ENCODE data around the gene SCN3A. TPM values are rescaled to one million over a fixed set of nuclear protein-coding genes. Genes with fewer than 3 reads are reported as not detected.

The SCN3A gene
- total and polyA plus RNA-seq, 9 of the 15 experiments (the other 6 are each of a cell fraction or from before 2014, with no cell fraction given) = not detected

DNA sequence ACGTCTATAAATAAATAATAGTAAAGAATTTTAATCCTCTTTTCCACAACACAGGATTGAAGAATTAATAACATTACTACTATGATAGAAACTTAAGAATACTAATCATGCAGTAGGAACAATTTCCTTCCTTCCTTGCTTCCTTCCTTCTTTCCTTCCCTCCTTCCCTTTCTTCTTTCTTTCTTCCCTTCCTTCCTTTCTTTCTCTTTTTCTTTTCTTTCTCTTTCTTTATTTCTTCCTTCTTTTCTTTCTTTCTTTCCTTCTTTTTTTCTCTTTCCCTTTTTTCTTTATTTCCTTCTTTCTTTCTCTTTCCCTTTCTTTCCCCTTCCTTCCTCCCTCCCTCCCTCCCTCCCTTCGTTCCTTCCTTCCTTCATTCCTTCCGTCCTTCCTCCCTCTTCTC is 77.6 kb downstream of the SCN3A start (continued):
- TF ChIP-seq ZNF695 (CRISPR knock-in tag; IDR thresholded peaks at IDR 0.05) (no peak), U2AF1 (optimal IDR thresholded peaks at IDR 0.05; ENCODE audit: low read depth, low read length) (peak; percentile 41), ZNF76 (CRISPR knock-in tag; IDR thresholded peaks at IDR 0.05; ENCODE audit: borderline replicate concordance) (no peak), BRD4 (IDR thresholded peaks at IDR 0.05) (no peak), ZNF121 (CRISPR knock-in tag; conservative IDR thresholded peaks at IDR 0.05) (no peak)
- TF ChIP-seq, protein P1, sequence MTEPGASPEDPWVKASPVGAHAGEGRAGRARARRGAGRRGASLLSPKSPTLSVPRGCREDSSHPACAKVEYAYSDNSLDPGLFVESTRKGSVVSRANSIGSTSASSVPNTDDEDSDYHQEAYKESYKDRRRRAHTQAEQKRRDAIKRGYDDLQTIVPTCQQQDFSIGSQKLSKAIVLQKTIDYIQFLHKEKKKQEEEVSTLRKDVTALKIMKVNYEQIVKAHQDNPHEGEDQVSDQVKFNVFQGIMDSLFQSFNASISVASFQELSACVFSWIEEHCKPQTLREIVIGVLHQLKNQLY (CRISPR knock-in tag; conservative IDR thresholded peaks at IDR 0.05) = no peak

DNA sequence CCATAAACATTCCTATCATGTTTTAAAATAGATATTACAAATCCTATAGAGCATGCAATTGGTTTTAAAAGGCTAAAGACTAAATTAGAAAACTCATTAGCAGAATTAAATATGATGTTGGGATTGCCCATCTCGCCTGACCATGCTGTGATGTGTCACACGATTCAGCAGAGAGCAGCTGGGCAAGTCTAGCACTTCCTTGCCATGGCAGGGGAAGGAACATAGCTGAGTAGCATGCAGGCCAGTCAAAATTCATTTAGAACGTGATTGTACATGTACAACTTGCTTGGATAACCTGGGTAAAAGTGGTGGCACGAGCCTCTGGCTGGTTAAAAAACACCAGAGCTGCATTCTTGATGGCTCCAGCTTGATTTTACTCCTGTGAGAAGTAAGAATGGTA is 81.3 kb downstream of the SCN3A start:
- no peaks in the 10 kb centered on the region for H3K27me3 ChIP-seq (ENCODE audit: control insufficient read depth in 2 of 2, insufficient read depth in 2 of 2, low read length in 2 of 2)
- H3K4me1 ChIP-seq (replicated peaks in 1 of 2; ENCODE audit: control insufficient read depth in 2 of 2, insufficient read depth in 2 of 2, low read length in 2 of 2) = no peaks in the 10 kb centered on the region
- H3K9me3 ChIP-seq (replicated peaks; ENCODE audit: control insufficient read depth, insufficient read depth, low read depth, low read length) = no peaks in the 10 kb centered on the region
- no TSS peak for BruUV-seq (replicated peaks)
- no peaks in the 10 kb centered on the region for H3K36me3 ChIP-seq (ENCODE audit: control insufficient read depth, insufficient read depth, low read length)
- H4K20me1 ChIP-seq (replicated peaks; ENCODE audit: control insufficient read depth, insufficient read depth, low read length) = no peaks in the 10 kb centered on the region
- in situ Hi-C loops (cut with MboI) (no loop called here), intact Hi-C loops (cut with micrococcal nuclease) (no loop called here)
- ATAC-seq (no peak), DNase-seq (ENCODE audit: extremely low read depth in 1 of 4, low spot score in 3 of 4) (no peak), FAIRE-seq (no peak)
- POLR2A ChIA-PET = no interaction called here
- CTCF ChIA-PET (ENCODE audit: low intra/inter-chr PET ratio) = no interaction called here
- H3K9me1 ChIP-seq (ENCODE audit: control insufficient read depth, insufficient read depth, low read length) = no peaks in the 10 kb centered on the region
- no peak overlapping the region for H3K27ac ChIP-seq (ENCODE audit: extremely low read depth, low read depth, low read length)
- WGBS (ENCODE audit: insufficient coverage, low coverage, missing lambda C conversion rate) = 2% methylated on average over 4 of the region's 4 CpGs
- H3K79me2 ChIP-seq (ENCODE audit: control insufficient read depth, insufficient read depth, low read length) = no peaks in the 10 kb centered on the region
- H3K4me3 ChIP-seq = no peak overlapping the region
- H3K4me2 ChIP-seq (ENCODE audit: insufficient read depth, low read length) = no peak overlapping the region
- H3K9ac ChIP-seq (ENCODE audit: insufficient read depth in 1 of 2, low read depth in 2 of 2, low read length in 2 of 2) = no peak overlapping the region
- H2AFZ ChIP-seq (ENCODE audit: low read depth, low read length) = no peak overlapping the region
- TF ChIP-seq CREM (IDR thresholded peaks at IDR 0.05; ENCODE audit: low read depth) (no peak), CREBBP (IDR thresholded peaks at IDR 0.05; ENCODE audit: low read depth, low read length) (no peak), CSDE1 (IDR thresholded peaks at IDR 0.05) (no peak), ZNF75A (CRISPR knock-in tag; IDR thresholded peaks at IDR 0.05) (no peak), MIER1 (IDR thresholded peaks at IDR 0.05; ENCODE audit: low read depth) (no peak), HMG20A (CRISPR knock-in tag; conservative IDR thresholded peaks at IDR 0.05) (no peak)
- TF ChIP-seq, protein P2, sequence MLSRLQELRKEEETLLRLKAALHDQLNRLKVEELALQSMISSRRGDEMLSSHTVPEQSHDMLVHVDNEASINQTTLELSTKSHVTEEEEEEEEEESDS (CRISPR knock-in tag; IDR thresholded peaks at IDR 0.05) = no peak
- TF ChIP-seq, protein P3, sequence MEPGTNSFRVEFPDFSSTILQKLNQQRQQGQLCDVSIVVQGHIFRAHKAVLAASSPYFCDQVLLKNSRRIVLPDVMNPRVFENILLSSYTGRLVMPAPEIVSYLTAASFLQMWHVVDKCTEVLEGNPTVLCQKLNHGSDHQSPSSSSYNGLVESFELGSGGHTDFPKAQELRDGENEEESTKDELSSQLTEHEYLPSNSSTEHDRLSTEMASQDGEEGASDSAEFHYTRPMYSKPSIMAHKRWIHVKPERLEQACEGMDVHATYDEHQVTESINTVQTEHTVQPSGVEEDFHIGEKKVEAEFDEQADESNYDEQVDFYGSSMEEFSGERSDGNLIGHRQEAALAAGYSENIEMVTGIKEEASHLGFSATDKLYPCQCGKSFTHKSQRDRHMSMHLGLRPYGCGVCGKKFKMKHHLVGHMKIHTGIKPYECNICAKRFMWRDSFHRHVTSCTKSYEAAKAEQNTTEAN (CRISPR knock-in tag; IDR thresholded peaks at IDR 0.05) = no peak
- TF ChIP-seq, protein P4, sequence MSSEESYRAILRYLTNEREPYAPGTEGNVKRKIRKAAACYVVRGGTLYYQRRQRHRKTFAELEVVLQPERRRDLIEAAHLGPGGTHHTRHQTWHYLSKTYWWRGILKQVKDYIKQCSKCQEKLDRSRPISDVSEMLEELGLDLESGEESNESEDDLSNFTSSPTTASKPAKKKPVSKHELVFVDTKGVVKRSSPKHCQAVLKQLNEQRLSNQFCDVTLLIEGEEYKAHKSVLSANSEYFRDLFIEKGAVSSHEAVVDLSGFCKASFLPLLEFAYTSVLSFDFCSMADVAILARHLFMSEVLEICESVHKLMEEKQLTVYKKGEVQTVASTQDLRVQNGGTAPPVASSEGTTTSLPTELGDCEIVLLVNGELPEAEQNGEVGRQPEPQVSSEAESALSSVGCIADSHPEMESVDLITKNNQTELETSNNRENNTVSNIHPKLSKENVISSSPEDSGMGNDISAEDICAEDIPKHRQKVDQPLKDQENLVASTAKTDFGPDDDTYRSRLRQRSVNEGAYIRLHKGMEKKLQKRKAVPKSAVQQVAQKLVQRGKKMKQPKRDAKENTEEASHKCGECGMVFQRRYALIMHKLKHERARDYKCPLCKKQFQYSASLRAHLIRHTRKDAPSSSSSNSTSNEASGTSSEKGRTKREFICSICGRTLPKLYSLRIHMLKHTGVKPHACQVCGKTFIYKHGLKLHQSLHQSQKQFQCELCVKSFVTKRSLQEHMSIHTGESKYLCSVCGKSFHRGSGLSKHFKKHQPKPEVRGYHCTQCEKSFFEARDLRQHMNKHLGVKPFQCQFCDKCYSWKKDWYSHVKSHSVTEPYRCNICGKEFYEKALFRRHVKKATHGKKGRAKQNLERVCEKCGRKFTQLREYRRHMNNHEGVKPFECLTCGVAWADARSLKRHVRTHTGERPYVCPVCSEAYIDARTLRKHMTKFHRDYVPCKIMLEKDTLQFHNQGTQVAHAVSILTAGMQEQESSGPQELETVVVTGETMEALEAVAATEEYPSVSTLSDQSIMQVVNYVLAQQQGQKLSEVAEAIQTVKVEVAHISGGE (CRISPR knock-in tag; IDR thresholded peaks at IDR 0.05) = no peak
- TF ChIP-seq, protein P5, sequence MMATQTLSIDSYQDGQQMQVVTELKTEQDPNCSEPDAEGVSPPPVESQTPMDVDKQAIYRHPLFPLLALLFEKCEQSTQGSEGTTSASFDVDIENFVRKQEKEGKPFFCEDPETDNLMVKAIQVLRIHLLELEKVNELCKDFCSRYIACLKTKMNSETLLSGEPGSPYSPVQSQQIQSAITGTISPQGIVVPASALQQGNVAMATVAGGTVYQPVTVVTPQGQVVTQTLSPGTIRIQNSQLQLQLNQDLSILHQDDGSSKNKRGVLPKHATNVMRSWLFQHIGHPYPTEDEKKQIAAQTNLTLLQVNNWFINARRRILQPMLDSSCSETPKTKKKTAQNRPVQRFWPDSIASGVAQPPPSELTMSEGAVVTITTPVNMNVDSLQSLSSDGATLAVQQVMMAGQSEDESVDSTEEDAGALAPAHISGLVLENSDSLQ (IDR thresholded peaks at IDR 0.05) = no peak
